ENCODE results near the gene BMP4. TPM values are rescaled to one million over a fixed set of nuclear protein-coding genes. Genes with fewer than 3 reads are reported as not detected.
"Not testable (repeated sequence)": the region's sequence is repeated elsewhere in the genome, so short reads cannot be mapped to it uniquely, and the experiment has no call there.

BMP4 gene
- total and polyA plus RNA-seq, 11 donors: 3.1 to 18.4 (median 5.8) TPM

DNA sequence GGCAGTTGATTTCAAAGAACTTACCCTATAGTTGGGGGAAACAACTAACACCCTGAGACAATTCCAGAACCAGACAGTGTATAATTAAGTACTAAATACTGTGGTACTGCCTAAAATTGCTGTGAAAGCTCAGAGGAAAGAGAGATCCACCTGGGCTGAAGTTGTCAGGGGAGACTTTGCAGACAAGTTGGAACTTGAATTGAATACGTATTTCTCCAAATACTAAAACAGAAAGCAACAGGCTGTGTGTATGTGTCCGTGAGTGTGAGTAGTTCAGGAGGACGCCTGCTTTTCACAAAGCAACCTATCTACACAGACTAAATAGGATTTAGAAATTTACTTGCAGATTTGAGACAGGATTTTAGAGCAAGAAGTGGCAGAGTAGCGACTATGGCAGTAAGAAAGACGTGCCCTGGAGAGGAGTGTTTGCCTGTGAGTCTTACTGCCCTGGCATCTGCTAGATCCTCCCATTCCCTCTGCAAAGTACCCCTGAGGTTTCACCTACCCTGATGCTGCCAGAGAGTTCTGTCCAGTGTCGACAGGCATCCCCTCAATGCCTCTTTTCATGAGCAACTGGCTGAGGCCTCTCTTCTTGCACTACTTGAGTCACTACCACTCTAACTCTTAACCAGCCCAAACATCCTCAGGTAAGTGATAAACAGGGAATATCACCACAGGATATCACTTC lies 37.4 kb upstream of the BMP4 start:
- intact Hi-C loops (cut with DNase I): no loop called here
- Histone ChIP-seq H3K9me3 (no peaks in the 10 kb centered on the region), H3K27me3 (no peaks in the 10 kb centered on the region), H3K27ac (no peak overlapping the region), H3K4me3 (no peak overlapping the region), H3K4me1 (no peaks in the 10 kb centered on the region), H3K36me3 (no peaks in the 10 kb centered on the region)
- WGBS, 4 donors: 72 to 81% (median 76%) methylated on average over 6 of the region's 6 CpGs
- TF ChIP-seq, protein P1, sequence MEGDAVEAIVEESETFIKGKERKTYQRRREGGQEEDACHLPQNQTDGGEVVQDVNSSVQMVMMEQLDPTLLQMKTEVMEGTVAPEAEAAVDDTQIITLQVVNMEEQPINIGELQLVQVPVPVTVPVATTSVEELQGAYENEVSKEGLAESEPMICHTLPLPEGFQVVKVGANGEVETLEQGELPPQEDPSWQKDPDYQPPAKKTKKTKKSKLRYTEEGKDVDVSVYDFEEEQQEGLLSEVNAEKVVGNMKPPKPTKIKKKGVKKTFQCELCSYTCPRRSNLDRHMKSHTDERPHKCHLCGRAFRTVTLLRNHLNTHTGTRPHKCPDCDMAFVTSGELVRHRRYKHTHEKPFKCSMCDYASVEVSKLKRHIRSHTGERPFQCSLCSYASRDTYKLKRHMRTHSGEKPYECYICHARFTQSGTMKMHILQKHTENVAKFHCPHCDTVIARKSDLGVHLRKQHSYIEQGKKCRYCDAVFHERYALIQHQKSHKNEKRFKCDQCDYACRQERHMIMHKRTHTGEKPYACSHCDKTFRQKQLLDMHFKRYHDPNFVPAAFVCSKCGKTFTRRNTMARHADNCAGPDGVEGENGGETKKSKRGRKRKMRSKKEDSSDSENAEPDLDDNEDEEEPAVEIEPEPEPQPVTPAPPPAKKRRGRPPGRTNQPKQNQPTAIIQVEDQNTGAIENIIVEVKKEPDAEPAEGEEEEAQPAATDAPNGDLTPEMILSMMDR (IDR thresholded peaks at IDR 0.05): no peak
- TF ChIP-seq POLR2A (IDR thresholded peaks at IDR 0.05): no peak
- DNase-seq (no peak), ATAC-seq (no peak)

DNA sequence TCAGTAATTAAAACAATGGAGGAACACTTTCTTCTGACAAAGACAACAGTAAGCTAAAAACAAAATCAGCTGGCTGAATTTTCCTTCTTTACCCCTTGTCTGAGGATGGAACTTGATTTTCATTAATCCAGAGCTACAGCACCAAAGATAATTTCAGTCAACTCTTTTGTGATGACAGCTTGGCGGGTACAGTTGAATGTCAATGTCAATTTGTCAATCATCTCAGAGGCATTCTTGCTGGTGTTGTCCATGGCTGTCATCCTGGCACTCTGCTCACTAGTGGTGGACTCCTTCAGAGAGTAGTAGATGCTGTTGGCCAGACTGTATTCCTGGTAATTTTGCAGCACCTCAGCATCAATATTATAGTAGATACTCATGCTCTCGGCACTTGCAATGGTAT lies 34.4 kb upstream of the BMP4 start:
- no peak for ATAC-seq
- H3K4me3 ChIP-seq: no peak overlapping the region
- 40 to 89% (median 67%) methylated on average over 2 of the region's 2 CpGs for WGBS, 4 donors
- no peaks in the 10 kb centered on the region for H3K4me1 ChIP-seq
- intact Hi-C loops (cut with DNase I): no loop called here
- H3K27me3 ChIP-seq: no peaks in the 10 kb centered on the region
- no peak for DNase-seq
- H3K27ac ChIP-seq: no peak overlapping the region
- H3K36me3 ChIP-seq: no peaks in the 10 kb centered on the region
- peaks cover 0 to 7% (median 0%) of the 10 kb centered on the region in 12 donors for H3K9me3 ChIP-seq
- TF ChIP-seq, protein P1 (IDR thresholded peaks at IDR 0.05): no peak
- TF ChIP-seq POLR2A (IDR thresholded peaks at IDR 0.05): no peak

DNA sequence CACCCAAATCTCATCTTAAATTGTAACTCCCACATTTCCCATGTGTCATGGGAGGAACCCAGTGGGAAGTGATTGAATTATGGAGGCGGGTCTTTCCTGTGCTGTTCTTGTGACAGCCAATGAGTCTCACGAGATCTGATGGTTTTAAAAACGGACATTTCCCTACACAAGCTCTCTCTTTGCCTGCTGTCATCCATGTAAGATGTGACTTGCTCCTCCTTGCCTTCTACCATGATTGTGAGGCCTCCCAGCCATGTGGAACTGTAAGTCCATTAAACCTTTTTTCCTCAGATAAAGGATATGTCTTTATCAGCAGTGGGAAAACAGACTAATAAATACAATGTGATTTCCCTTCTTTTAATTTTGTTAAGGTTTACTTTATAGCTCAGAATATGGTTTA lies 30.1 kb upstream of the BMP4 start:
- H3K4me3 ChIP-seq; H3K27ac ChIP-seq; ATAC-seq; H3K36me3 ChIP-seq; H3K27me3 ChIP-seq; DNase-seq; intact Hi-C loops (cut with DNase I); H3K4me1 ChIP-seq: not testable (repeated sequence)
- WGBS, 4 donors: 76 to 80% (median 77%) methylated on average over 3 of the region's 3 CpGs
- peaks cover 0 to 24% (median 14%) of the 10 kb centered on the region in 12 donors for H3K9me3 ChIP-seq

DNA sequence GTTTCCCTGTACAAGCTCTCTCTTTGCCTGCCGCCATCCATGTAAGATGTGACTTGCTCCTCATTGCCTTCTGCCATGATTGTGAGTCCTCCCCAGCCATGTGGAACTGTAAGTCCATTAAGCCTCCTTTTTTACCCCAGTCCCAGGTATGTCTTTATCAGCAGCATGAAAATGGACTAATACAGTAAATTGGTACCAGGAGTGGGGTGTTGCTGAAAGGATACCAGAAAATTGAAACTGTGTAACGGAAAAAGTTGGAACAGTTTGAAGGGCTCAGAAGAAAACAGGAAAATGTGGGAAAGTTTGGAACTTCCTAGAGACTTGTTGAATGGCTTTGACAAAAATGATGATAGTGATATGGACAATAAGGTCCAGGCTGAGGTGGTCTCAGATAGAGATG lies 28.3 kb upstream of the BMP4 start:
- ATAC-seq; intact Hi-C loops (cut with DNase I); H3K4me1 ChIP-seq; DNase-seq; H3K4me3 ChIP-seq; H3K27ac ChIP-seq; H3K36me3 ChIP-seq; H3K27me3 ChIP-seq: not testable (repeated sequence)
- peaks cover 0 to 24% (median 14%) of the 10 kb centered on the region in 12 donors for H3K9me3 ChIP-seq
- 70 to 100% (median 96%) methylated on average over 2 of the region's 2 CpGs for WGBS, 4 donors

DNA sequence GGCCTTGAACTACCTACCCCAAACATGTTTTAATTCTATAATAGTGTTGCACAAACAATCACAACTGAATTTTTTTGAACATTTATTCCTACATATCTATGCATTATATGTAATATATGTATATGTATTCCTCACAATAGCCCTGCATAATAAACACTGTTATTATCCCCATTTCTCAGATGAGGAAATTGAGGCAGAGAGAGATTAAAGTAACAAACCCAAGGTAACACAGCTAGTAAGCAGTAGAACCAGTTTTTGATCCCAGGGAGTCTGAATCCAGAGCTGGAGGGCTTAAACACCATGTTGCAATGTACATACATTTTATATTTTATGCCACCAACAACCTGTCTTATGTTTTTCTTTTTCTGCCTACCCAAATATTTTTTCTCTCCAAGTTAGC lies 26.5 kb upstream of the BMP4 start:
- H3K27me3 ChIP-seq: no peaks in the 10 kb centered on the region
- H3K4me3 ChIP-seq: no peak overlapping the region
- intact Hi-C loops (cut with DNase I): no loop called here
- TF ChIP-seq, protein P1 (IDR thresholded peaks at IDR 0.05): no peak
- no peak for TF ChIP-seq POLR2A (IDR thresholded peaks at IDR 0.05)
- DNase-seq (no peak), ATAC-seq (no peak)
- H3K9me3 ChIP-seq: peaks cover 0 to 24% (median 14%) of the 10 kb centered on the region in 12 donors
- no peak overlapping the region for H3K27ac ChIP-seq
- H3K36me3 ChIP-seq: no peaks in the 10 kb centered on the region
- H3K4me1 ChIP-seq: peaks cover 0 to 15% (median 0%) of the 10 kb centered on the region in 12 donors
